Neutrophil (primary cell): ENCODE results near the gene FRK.

ENCODE experiments used
- H3K27ac ChIP-seq: fragments of 200-600 bp; sonication (generic); 2 replicates; pipeline ENCODE4 v1.5.1; 2016; ENCODE audit warnings: mild to moderate bottlenecking, moderate library complexity
- H3K27me3 ChIP-seq: fragments of 200-600 bp; sonication (generic); 2 replicates; pipeline ENCODE4 v1.6.0; 2016; ENCODE audit warnings: mild to moderate bottlenecking
- H3K36me3 ChIP-seq: fragments of 200-600 bp; sonication (generic); 2 replicates; pipeline ENCODE4 v1.5.1; 2017
- H3K4me1 ChIP-seq, 2 experiments: fragments of 200-600 bp in 1 of 2; sonication (generic) in 1 of 2; 1 replicate in 1 of 2; 2 replicates in 1 of 2; pipeline versions ENCODE4 v1.5.1 to v1.6.1; 2013 to 2016; ENCODE audit warnings: low read depth in 1 of 2, low read length in 1 of 2, mild to moderate bottlenecking in 1 of 2, moderate library complexity in 1 of 2; ENCODE audit not compliant: control insufficient read depth in 1 of 2, insufficient read depth in 1 of 2
- H3K4me3 ChIP-seq, 2 experiments: fragments of 200-600 bp in 1 of 2; sonication (generic) in 1 of 2; 1 replicate in 1 of 2; 2 replicates in 1 of 2; pipeline ENCODE4 v1.5.1; 2013 to 2016; ENCODE audit warnings: low read depth in 1 of 2, low read length in 1 of 2, mild to moderate bottlenecking in 1 of 2, moderate library complexity in 1 of 2
- H3K9me3 ChIP-seq: fragments of 200-600 bp; sonication (generic); 2 replicates; pipeline ENCODE4 v1.5.1; 2016
- TF ChIP-seq, protein P1 (sequence below): fragments of 200-600 bp; sonication (generic); IDR thresholded peaks from 2 replicates; pipeline ENCODE4 v1.5.1; 2016; ENCODE audit warnings: antibody characterized with exemption

The FRK gene

GRCh38 chr6:116041934-116042333 lies 18.8 kb downstream of the FRK start:
- no peaks in the 10 kb centered on the region for H3K9me3 ChIP-seq
- no peaks in the 10 kb centered on the region for H3K27me3 ChIP-seq
- no peaks in the 10 kb centered on the region for H3K4me1 ChIP-seq
- H3K36me3 ChIP-seq, result no peaks in the 10 kb centered on the region
- no peak overlapping the region for H3K4me3 ChIP-seq
- H3K27ac ChIP-seq, result no peak overlapping the region
- TF ChIP-seq, protein P1, sequence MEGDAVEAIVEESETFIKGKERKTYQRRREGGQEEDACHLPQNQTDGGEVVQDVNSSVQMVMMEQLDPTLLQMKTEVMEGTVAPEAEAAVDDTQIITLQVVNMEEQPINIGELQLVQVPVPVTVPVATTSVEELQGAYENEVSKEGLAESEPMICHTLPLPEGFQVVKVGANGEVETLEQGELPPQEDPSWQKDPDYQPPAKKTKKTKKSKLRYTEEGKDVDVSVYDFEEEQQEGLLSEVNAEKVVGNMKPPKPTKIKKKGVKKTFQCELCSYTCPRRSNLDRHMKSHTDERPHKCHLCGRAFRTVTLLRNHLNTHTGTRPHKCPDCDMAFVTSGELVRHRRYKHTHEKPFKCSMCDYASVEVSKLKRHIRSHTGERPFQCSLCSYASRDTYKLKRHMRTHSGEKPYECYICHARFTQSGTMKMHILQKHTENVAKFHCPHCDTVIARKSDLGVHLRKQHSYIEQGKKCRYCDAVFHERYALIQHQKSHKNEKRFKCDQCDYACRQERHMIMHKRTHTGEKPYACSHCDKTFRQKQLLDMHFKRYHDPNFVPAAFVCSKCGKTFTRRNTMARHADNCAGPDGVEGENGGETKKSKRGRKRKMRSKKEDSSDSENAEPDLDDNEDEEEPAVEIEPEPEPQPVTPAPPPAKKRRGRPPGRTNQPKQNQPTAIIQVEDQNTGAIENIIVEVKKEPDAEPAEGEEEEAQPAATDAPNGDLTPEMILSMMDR, result no peak

DNA sequence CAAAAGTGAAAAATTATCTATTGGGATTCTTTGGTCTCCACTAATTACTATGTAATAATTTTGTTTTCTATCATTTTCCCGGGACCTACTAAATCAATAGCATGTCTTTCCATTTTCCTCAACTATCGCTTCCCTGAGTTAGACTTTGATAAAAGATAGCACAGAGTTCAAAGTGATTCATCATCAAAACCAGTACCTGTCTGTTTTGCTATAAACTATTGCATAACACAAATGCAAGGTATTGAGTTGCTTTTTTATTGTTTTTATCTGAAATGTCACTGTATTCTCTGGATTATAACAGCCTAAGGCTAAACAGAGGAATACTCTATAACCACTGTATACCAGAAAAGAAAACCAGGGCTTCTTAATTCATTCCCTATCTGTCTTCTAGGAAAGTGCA lies 19.7 kb downstream of the FRK start:
- Histone ChIP-seq H3K4me1 (no peaks in the 10 kb centered on the region), H3K4me3 (no peak overlapping the region), H3K27ac (no peak overlapping the region), H3K27me3 (no peaks in the 10 kb centered on the region), H3K9me3 (no peaks in the 10 kb centered on the region), H3K36me3 (no peaks in the 10 kb centered on the region)
- TF ChIP-seq, protein P1, result no peak

DNA sequence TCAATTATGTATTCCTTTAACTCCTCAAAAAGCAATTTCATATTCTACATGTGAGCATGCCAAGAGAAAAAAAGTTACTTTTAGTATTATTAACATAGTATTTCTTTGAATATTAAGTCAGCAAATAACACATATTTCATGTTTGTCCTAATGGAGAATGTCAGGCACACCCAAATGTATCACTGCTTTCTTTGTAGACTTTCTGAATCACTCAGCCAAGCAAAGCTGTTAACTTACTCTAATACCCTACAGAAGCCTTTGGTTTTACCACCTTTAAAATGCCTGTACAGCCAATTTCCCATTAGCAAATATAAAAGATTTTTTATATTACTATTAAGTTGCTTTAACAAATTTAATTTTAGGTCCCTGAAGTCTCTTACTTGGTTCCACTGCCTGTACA lies 23.8 kb downstream of the FRK start:
- H3K9me3 ChIP-seq, result no peaks in the 10 kb centered on the region
- H3K36me3 ChIP-seq, result no peaks in the 10 kb centered on the region
- H3K27me3 ChIP-seq, result no peaks in the 10 kb centered on the region
- H3K27ac ChIP-seq, result no peak overlapping the region
- no peak overlapping the region for H3K4me3 ChIP-seq
- H3K4me1 ChIP-seq, result no peaks in the 10 kb centered on the region
- TF ChIP-seq, protein P1, result no peak

GRCh38 chr6:116036075-116036773 lies 24.5 kb downstream of the FRK start:
- Histone ChIP-seq H3K27me3 (no peaks in the 10 kb centered on the region), H3K27ac (no peak overlapping the region), H3K4me3 (no peak overlapping the region), H3K4me1 (no peaks in the 10 kb centered on the region), H3K9me3 (no peaks in the 10 kb centered on the region), H3K36me3 (no peaks in the 10 kb centered on the region)
- TF ChIP-seq, protein P1, result no peak

DNA sequence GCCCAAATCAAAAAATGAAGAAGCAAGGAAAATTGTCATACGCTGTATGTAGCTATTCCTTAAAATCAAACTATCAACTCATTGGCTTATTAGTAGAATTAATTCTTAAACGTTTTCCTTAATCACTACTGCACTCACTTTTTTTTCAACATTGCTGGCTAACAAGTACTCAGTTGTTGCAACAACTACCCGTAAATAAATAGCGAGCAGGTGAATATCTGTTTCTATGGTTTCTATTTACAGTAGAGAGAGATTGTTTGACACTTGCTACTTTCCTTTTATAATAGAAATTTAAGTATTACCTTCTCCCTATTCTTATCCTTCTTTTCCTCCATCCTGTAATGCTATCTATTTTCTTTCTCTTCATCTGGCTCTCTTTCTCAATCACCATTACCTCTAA lies 25.1 kb downstream of the FRK start:
- H3K27ac ChIP-seq, result no peak overlapping the region
- no peaks in the 10 kb centered on the region for H3K9me3 ChIP-seq
- no peaks in the 10 kb centered on the region for H3K27me3 ChIP-seq
- no peak overlapping the region for H3K4me3 ChIP-seq
- no peaks in the 10 kb centered on the region for H3K4me1 ChIP-seq
- H3K36me3 ChIP-seq, result no peaks in the 10 kb centered on the region
- TF ChIP-seq, protein P1, result no peak

- Histone ChIP-seq H3K4me3 (no peak overlapping the region), H3K4me1 (no peaks in the 10 kb centered on the region), H3K9me3 (no peaks in the 10 kb centered on the region), H3K27me3 (no peaks in the 10 kb centered on the region), H3K36me3 (no peaks in the 10 kb centered on the region), H3K27ac (no peak overlapping the region)
- TF ChIP-seq, protein P1, result no peak
These were observed 26.4 kb downstream of the FRK start for GRCh38 chr6:116034327-116034726.
